ENCODE measurements around the gene TUBB4A. TPM values are rescaled to one million over a fixed set of nuclear protein-coding genes. Genes with fewer than 3 reads are reported as not detected.
"Not testable (repeated sequence)": the region's sequence is repeated elsewhere in the genome, so short reads cannot be mapped to it uniquely, and the experiment has no call there.

Gene TUBB4A
- total RNA-seq, 4 donors from 2014 or later: 7.8 TPM; not detected in 3

GRCh38 chr19:6509118-6509971 lies 7.2 kb upstream of the TUBB4A start:
- H3K9me3 ChIP-seq: no peaks in the 10 kb centered on the region
- TF ChIP-seq POLR2A (IDR thresholded peaks at IDR 0.05) (no peak), CTCF (IDR thresholded peaks at IDR 0.05) (no peak)
- intact Hi-C loops (cut with DNase I): no loop called here
- no peak for DNase-seq
- H3K27me3 ChIP-seq: peaks cover 0 to 3% (median 0%) of the 10 kb centered on the region in 4 donors
- H3K27ac ChIP-seq: no peak overlapping the region
- no peaks in the 10 kb centered on the region for H3K4me1 ChIP-seq
- 74 to 78% methylated on average over 14 to 15 of the region's 20 CpGs for WGBS, 2 donors
- H3K4me3 ChIP-seq: no peak overlapping the region
- no peaks in the 10 kb centered on the region for H3K36me3 ChIP-seq

- H3K9me3 ChIP-seq; H3K4me1 ChIP-seq; H3K27ac ChIP-seq; H3K36me3 ChIP-seq; intact Hi-C loops (cut with DNase I); DNase-seq; H3K4me3 ChIP-seq: not testable (repeated sequence)
- WGBS, 2 donors: 75 to 91% methylated on average over 7 of the region's 9 CpGs
- peaks cover 0 to 14% (median 0%) of the 10 kb centered on the region in 4 donors for H3K27me3 ChIP-seq
Observed at GRCh38 chr19:6508028-6508771, 6.1 kb upstream of the TUBB4A start.

GRCh38 chr19:6503407-6504201 lies 1.5 kb upstream of the TUBB4A start:
- Histone ChIP-seq H3K4me3 (no peak overlapping the region), H3K36me3 (no peaks in the 10 kb centered on the region), H3K27me3 (peaks cover 5 to 55% (median 18%) of the 10 kb centered on the region in 4 donors), H3K4me1 (peaks cover 9 to 22% (median 12%) of the 10 kb centered on the region in 3 donors), H3K9me3 (no peaks in the 10 kb centered on the region), H3K27ac (no peak overlapping the region)
- no peak for TF ChIP-seq CTCF (IDR thresholded peaks at IDR 0.05)
- DNase-seq: no peak
- 85 to 88% methylated on average over 9 of the region's 9 CpGs for WGBS, 2 donors
- intact Hi-C loops (cut with DNase I): no loop called here

- TF ChIP-seq POLR2A (IDR thresholded peaks at IDR 0.05): no peak
- TF ChIP-seq CTCF (IDR thresholded peaks at IDR 0.05): no peak
- Histone ChIP-seq H3K4me3 (peak overlapping the region in 3 of 4 donors; percentile 19 to 64 (median 43)), H3K36me3 (no peaks in the 10 kb centered on the region), H3K4me1 (peaks cover 9 to 22% (median 12%) of the 10 kb centered on the region in 3 donors), H3K27ac (no peak overlapping the region), H3K9me3 (no peaks in the 10 kb centered on the region), H3K27me3 (peaks cover 5 to 55% (median 18%) of the 10 kb centered on the region in 4 donors)
- intact Hi-C loops (cut with DNase I): no loop called here
- 47 to 49% methylated on average over 6 to 10 of the region's 24 CpGs for WGBS, 2 donors
- no peak for DNase-seq
Observed at GRCh38 chr19:6500837-6501739, 1.0 kb downstream of the TUBB4A start.

All from esophagus squamous epithelium (tissue), 5 donors.